BE2C (cell line): ENCODE data around the gene CBFA2T2.

ENCODE experiments used
- DNase-seq: peaks from one replicate; pipeline ENCODE4 v3.0.0-alpha.2; 2020
- H3K27me3 ChIP-seq: fragments of 250-450 bp; sonication (Bioruptor Pico); 2 replicates; pipeline ENCODE4 v1.5.1; 2020; ENCODE audit warnings: mild to moderate bottlenecking
- H3K36me3 ChIP-seq: fragments of 250-450 bp; sonication (Bioruptor Pico); 2 replicates; pipeline ENCODE4 v1.5.1; 2020; ENCODE audit warnings: mild to moderate bottlenecking
- H3K4me1 ChIP-seq: fragments of 250-450 bp; sonication (Bioruptor Pico); 2 replicates; pipeline ENCODE4 v1.5.1; 2020
- H3K4me3 ChIP-seq: 2 replicates; pipeline ENCODE4 v1.5.1; 2011; ENCODE audit warnings: low read depth, low read length
- H3K9me3 ChIP-seq: fragments of 250-450 bp; sonication (Bioruptor Pico); 2 replicates; pipeline ENCODE4 v1.5.1; 2020
- TF ChIP-seq, protein P1 (sequence below): IDR thresholded peaks from 2 replicates; pipeline ENCODE4 v1.5.1; 2012; ENCODE audit warnings: mild to moderate bottlenecking, low read depth, low read length

Gene CBFA2T2

DNA sequence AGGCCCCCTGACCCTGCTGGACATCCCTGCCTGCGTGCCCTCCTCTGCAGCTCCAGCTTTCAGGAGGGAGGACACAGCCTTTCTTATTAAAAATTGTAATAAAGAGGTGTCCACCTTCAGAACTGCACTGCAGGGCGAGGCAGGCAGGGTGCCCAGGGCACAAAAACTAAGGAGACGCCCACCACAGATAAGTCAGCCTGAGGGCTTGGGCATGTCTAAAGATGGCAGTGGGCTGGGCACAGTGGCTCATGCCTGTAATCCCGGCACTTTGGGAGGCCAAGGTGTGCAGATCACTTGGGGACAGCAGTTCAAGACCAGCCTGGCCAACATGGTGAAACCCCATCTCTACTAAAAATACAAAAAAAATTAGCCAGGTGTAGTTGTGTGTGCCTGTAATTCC, 165.3 kb downstream of the CBFA2T2 start:
- no peak for DNase-seq

DNA sequence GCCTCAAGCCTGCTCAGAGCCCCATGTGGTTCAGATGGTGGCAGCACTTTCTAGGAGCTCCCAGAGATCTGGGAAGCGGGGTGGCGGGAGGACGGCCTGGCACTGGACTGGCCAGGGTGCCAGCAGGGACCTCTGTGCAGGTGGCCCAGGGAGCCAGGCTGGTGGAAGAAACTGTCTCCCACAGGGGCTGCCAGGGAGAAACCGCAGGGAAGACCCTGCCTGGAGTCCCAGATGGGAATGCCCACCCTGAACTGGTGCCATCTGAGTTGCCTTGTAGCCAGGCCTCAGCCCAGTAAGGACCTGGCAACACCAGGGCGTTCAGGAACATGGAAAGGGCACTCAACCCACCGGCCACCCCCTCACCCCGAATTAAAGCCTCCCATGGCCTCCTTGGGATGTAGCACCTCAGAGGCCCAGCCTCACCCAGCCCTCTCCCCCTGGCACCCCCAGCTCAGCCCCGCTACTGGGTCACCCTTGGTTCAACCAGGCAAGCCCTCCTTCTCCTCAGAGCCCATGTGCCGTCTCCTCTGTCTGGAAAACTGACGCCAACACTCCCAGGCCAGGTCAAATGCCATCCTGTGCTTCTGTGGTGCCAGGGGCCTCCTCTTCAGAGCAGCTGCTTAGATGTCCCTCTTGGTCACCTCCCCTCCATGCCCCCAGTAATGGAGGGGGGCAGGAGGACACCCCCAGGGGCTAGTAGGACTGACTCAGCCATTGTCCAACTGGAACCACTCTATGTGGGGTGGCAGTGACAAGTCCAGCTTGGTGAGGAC, 166.3 kb downstream of the CBFA2T2 start:
- no peak for DNase-seq
- no peaks in the 10 kb centered on the region for H3K9me3 ChIP-seq
- H3K36me3 ChIP-seq = peaks cover 13% of the 10 kb centered on the region
- peaks cover 5% of the 10 kb centered on the region; the same call in 1 of the 2 replicates for H3K4me1 ChIP-seq
- no peaks in the 10 kb centered on the region for H3K27me3 ChIP-seq
- TF ChIP-seq, protein P1, sequence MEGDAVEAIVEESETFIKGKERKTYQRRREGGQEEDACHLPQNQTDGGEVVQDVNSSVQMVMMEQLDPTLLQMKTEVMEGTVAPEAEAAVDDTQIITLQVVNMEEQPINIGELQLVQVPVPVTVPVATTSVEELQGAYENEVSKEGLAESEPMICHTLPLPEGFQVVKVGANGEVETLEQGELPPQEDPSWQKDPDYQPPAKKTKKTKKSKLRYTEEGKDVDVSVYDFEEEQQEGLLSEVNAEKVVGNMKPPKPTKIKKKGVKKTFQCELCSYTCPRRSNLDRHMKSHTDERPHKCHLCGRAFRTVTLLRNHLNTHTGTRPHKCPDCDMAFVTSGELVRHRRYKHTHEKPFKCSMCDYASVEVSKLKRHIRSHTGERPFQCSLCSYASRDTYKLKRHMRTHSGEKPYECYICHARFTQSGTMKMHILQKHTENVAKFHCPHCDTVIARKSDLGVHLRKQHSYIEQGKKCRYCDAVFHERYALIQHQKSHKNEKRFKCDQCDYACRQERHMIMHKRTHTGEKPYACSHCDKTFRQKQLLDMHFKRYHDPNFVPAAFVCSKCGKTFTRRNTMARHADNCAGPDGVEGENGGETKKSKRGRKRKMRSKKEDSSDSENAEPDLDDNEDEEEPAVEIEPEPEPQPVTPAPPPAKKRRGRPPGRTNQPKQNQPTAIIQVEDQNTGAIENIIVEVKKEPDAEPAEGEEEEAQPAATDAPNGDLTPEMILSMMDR = no peak
- no peak overlapping the region for H3K4me3 ChIP-seq

More for the DNA sequence above, 165.3 kb downstream of the CBFA2T2 start:
- Histone ChIP-seq H3K27me3 (no peaks in the 10 kb centered on the region), H3K9me3 (no peaks in the 10 kb centered on the region), H3K4me1 (peaks cover 7% of the 10 kb centered on the region; the same call in 1 of the 2 replicates), H3K4me3 (no peak overlapping the region), H3K36me3 (peaks cover 13% of the 10 kb centered on the region)
- TF ChIP-seq, protein P1 = no peak

DNA sequence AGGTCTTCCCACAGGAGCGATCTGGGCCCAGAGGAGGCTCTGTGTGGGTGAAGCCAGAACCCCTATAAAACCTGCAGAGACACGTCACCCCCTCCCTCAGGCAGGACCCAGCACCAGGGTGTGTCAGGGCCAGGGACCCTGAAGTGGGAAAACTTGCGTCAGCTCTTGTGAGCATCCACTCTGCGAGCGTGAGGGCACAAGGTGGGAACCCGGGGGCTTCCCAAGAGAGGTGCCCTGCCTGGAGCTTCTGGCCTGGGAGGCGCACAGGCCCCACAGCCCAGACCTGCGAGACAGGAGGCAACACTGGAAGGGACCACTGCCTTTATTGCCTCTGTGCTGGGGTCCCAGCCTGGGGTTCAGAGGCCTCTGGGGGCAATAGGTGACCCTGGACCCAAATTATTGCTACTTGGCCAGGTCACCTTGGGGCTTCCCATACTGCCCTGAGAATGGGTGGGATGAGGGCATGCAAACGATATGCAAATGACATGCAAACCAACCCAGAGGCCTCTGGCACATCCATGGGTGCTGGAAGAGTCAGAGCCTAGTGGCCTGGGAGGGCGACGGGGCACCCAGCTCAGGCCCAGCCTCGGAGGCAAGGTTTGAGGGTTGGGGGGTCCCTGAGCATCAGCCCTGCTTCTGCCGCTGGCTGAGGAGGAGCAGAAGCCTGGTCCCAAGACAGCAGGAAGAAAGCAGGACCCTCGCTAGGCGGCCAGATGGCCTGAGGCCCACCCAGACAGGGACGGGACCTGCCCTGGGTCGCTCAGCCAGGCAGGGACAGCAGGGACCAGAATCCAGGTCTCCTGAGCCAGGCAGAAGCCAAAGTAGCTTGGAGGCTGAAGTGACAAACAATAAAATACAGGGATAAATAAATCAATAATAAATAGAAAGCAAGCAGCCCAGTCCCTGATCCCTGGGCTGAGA, 167.1 kb downstream of the CBFA2T2 start:
- H3K4me1 ChIP-seq = no peaks in the 10 kb centered on the region; the same call in 1 of the 2 replicates
- no peaks in the 10 kb centered on the region for H3K27me3 ChIP-seq
- TF ChIP-seq, protein P1 = no peak
- no peak overlapping the region for H3K4me3 ChIP-seq
- H3K9me3 ChIP-seq = no peaks in the 10 kb centered on the region
- DNase-seq = no peak
- H3K36me3 ChIP-seq = peaks cover 13% of the 10 kb centered on the region

DNA sequence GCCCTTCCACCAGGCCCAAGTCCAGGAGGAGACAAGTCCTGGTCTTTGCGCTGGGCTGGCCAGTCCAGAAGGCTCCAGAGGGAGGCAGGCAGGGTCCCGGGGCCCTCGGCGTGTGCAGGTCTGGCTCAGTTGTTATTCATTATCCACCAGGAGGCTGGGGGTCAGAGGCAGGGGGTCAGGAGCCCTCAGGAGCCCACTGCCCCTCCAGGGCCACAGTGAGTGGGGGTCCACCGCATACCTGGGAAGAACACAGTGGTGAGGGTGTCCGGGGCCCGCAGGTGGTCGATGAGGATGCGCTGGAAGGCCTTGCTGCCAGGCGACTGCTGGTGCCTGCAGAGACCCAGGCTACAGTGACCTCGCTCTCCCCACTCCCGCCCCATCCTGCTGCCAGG, 167.8 kb downstream of the CBFA2T2 start:
- no peaks in the 10 kb centered on the region for H3K27me3 ChIP-seq
- DNase-seq = no peak
- H3K4me1 ChIP-seq = no peaks in the 10 kb centered on the region; the same call in 1 of the 2 replicates
- TF ChIP-seq, protein P1 = no peak
- H3K36me3 ChIP-seq = peaks cover 13% of the 10 kb centered on the region
- no peaks in the 10 kb centered on the region for H3K9me3 ChIP-seq
- no peak overlapping the region for H3K4me3 ChIP-seq

DNA sequence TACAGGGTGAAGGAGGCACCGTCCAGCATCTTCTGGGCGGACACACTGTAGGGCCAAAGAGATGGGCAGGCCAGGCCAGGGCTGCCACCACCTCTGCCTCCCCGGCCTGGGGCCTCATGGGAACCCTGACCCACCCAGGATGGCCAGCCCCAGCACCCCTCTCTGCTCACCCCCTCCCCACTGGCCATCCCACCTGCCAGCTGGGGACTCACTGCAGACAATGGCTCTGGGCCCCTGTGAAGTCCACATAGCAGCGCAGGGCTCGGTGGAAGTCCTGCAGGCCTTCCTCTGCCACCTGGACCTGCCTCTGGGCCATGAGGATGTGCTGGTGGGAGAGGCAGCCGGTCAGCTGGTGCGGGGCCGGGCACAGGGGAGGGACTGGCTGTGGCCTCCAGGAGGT, 168.6 kb downstream of the CBFA2T2 start:
- no peak for DNase-seq
- Histone ChIP-seq H3K36me3 (peaks cover 13% of the 10 kb centered on the region), H3K4me3 (no peak overlapping the region), H3K4me1 (no peaks in the 10 kb centered on the region), H3K9me3 (no peaks in the 10 kb centered on the region), H3K27me3 (no peaks in the 10 kb centered on the region)
- TF ChIP-seq, protein P1 = no peak

DNA sequence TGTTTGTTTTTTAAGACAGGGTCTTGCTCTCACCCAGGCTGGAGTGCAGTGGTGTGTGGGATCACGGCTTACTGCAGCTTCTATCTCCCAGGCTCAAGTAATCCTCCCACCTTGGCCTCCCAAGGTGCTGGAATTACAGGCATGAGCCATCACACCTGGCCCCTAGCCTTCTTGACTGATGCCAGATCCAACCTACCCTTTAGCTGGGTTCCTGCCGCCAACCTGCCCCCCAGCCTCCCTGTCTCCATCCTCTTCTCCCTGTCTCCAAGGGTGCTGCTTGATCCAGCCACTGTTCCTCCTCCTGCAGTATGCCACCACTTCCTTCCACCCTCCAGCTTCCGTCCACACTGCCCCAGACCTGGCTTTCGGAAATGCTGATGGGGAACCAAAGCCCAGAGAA, 169.0 kb downstream of the CBFA2T2 start:
- peaks cover 13% of the 10 kb centered on the region for H3K36me3 ChIP-seq
- DNase-seq = no peak

More for the DNA sequence above, 169.0 kb downstream of the CBFA2T2 start:
- TF ChIP-seq, protein P1 = no peak
- Histone ChIP-seq H3K4me3 (no peak overlapping the region), H3K9me3 (no peaks in the 10 kb centered on the region), H3K27me3 (no peaks in the 10 kb centered on the region), H3K4me1 (no peaks in the 10 kb centered on the region)
